GM12878 (cell line): ENCODE results near the gene AZU1. TPM values are rescaled to one million over a fixed set of nuclear protein-coding genes. Genes with fewer than 3 reads are reported as not detected.

ENCODE experiments used
- ATAC-seq: fragments of 200-7000 bp; cut with Tn5 transposase; 3 replicates; pipeline ENCODE4 v1.9.1; 2020; ENCODE audit warnings: mild to moderate bottlenecking, moderate library complexity
- BruUV-seq: library from RNA; stranded (reverse); fragments of 400-500 nt; replicated peaks from 2 replicates; lab custom pipeline; 2021; lab: Mats Ljungman, UMichigan
- CTCF ChIA-PET: fragments of 300-600 bp; sonication (Branson Sonifier 250); formaldehyde crosslinking; extraction: SDS; loops from one replicate; lab custom pipeline; 2021; ENCODE audit warnings: inconsistent platforms; lab: Yijun Ruan, JAX
- POLR2A ChIA-PET: fragments of 350-600 bp; formaldehyde crosslinking; extraction: SDS; loops from one replicate; lab custom pipeline; 2021; ENCODE audit warnings: inconsistent platforms; lab: Charles Lee
- RAD21 ChIA-PET: fragments of 300-600 bp; sonication (Branson Sonifier 250); formaldehyde crosslinking; loops from one replicate; lab custom pipeline; 2023; ENCODE audit warnings: antibody characterized with exemption; ENCODE audit not compliant: unreplicated experiment; lab: Charles Lee
- SMC1A ChIA-PET: fragments of 300-600 bp; sonication (Branson Sonifier 250); formaldehyde crosslinking; loops from one replicate; lab custom pipeline; 2023; ENCODE audit not compliant: unreplicated experiment, uncharacterized antibody; lab: Charles Lee
- DNase-seq: peaks from one replicate; pipeline ENCODE4 v3.0.0-alpha.2; 2011; ENCODE audit warnings: low read depth, low spot score
- FAIRE-seq: peaks from 3 replicates; lab custom pipeline; 2011; peaks lifted over from hg19 to GRCh38; lab: Jason Lieb, UNC
- H2AFZ ChIP-seq: 2 replicates; pipeline ENCODE4 v1.6.0; 2011; ENCODE audit warnings: low read depth, low read length, control low read depth; ENCODE audit not compliant: control insufficient read depth
- H3K27ac ChIP-seq: 2 replicates; pipeline ENCODE4 v1.5.1; 2011; ENCODE audit warnings: control low read depth; ENCODE audit not compliant: control insufficient read depth, insufficient read depth
- H3K27me3 ChIP-seq, 2 experiments: replicated peaks in 1 of 2; 2 replicates each; pipeline versions ENCODE4 v1.6.0 to v1.6.1; 2011; ENCODE audit warnings: low read length in 1 of 2; ENCODE audit not compliant: control insufficient read depth in 2 of 2, insufficient read depth in 2 of 2
- H3K36me3 ChIP-seq, 2 experiments: 2 replicates each; pipeline ENCODE4 v1.5.1; 2011; ENCODE audit warnings: low read length in 1 of 2; ENCODE audit not compliant: control insufficient read depth in 2 of 2, insufficient read depth in 2 of 2
- H3K4me1 ChIP-seq: 2 replicates; pipeline ENCODE4 v1.6.1; 2011; ENCODE audit warnings: mild to moderate bottlenecking, low read length, moderate library complexity, mixed read lengths; ENCODE audit not compliant: control insufficient read depth, insufficient read depth
- H3K4me2 ChIP-seq: 2 replicates; pipeline ENCODE4 v1.6.0; 2011; ENCODE audit warnings: control low read depth; ENCODE audit not compliant: control insufficient read depth, insufficient read depth
- H3K4me3 ChIP-seq: fragments of 200-600 bp; sonication (generic); 2 replicates; pipeline ENCODE4 v1.5.1; 2016
- H3K79me2 ChIP-seq: 2 replicates; pipeline ENCODE4 v1.6.0; 2011; ENCODE audit warnings: low read length; ENCODE audit not compliant: control insufficient read depth, insufficient read depth
- H3K9ac ChIP-seq: 2 replicates; pipeline ENCODE4 v1.8.0; 2011; ENCODE audit warnings: low read length, control low read depth, mixed read lengths; ENCODE audit not compliant: control insufficient read depth, insufficient read depth
- H3K9me3 ChIP-seq: replicated peaks from 3 replicates; pipeline ENCODE4 v1.5.1; 2011; ENCODE audit warnings: mild to moderate bottlenecking, low read length; ENCODE audit not compliant: control insufficient read depth, insufficient read depth
- H4K20me1 ChIP-seq: 2 replicates; pipeline ENCODE4 v1.6.0; 2011; ENCODE audit not compliant: control insufficient read depth, insufficient read depth
- BRCA1 ChIP-seq: IDR thresholded peaks from 2 replicates; pipeline ENCODE4 v1.6.1; 2011; ENCODE audit warnings: low read depth, low read length, improper control_type of control experiment
- LARP7 ChIP-seq: fragments of 450-650 bp; IDR thresholded peaks from 2 replicates; pipeline ENCODE4 v1.6.1; 2017; ENCODE audit warnings: mild to moderate bottlenecking
- POLR2A ChIP-seq: IDR thresholded peaks from 2 replicates; pipeline ENCODE4 v1.6.1; 2011; ENCODE audit warnings: low read depth, mild to moderate bottlenecking, low read length
- POLR2AphosphoS5 ChIP-seq: IDR thresholded peaks from 2 replicates; pipeline ENCODE4 v1.6.1; 2011; ENCODE audit warnings: mild to moderate bottlenecking, low read length, inconsistent platforms
- WGBS: methylation state at CpG from one replicate; pipeline ENCODE4 v1.1.6; 2016; ENCODE audit warnings: low lambda C conversion rate; ENCODE audit not compliant: insufficient replicate concordance, insufficient coverage; ENCODE audit errors: missing lambda C conversion rate; 5-methylcytosine and 5-hydroxymethylcytosine counted together
- in situ Hi-C: fragments of 300-500 bp; cut with MboI; formaldehyde crosslinking; loops from 9 replicates; pipeline ENCODE4 v1.14.3; 2018; ENCODE audit warnings: mixed read lengths
- intact Hi-C: fragments of 100-400 bp; cut with micrococcal nuclease; formaldehyde crosslinking; loops from one replicate; pipeline ENCODE4 v1.14.2; 2022; ENCODE audit not compliant: unreplicated experiment
- polyA plus RNA-seq, 11 experiments: library from polyadenylated mRNA; depleted of rRNA in 4 of 11; unstranded in 6 of 11; stranded (reverse) in 5 of 11; fragments of >200 nt; fragmentation: Nextera tagmentation in 4 of 11; fragmentation: Illumina TruSeq in 1 of 11; extraction: Ambion mirVana in 4 of 11; extraction: Trizol in 1 of 11; gene quantifications; 1 replicate in 1 of 11; 2 replicates in 10 of 11; pipeline versions ENCODE4 v1.2.1 to v1.2.3, GENCODE V29; 2011 to 2016; ENCODE audit warnings: inconsistent platforms in 2 of 11, missing spikeins in 2 of 11, low read depth in 1 of 11
- total RNA-seq, 4 experiments: library from RNA; depleted of rRNA in 3 of 4; stranded (reverse); fragments of >200 nt in 3 of 4; fragmentation: Illumina TruSeq in 1 of 4; extraction: Trizol in 1 of 4; gene quantifications; 2 replicates each; pipeline versions ENCODE4 v1.2.1 to v1.2.3, GENCODE V29; 2013 to 2021

Gene AZU1
- total and polyA plus RNA-seq, 10 of the 15 experiments (the other 5 are each of a cell fraction or from before 2014, with no cell fraction given) = not detected

- TF ChIP-seq POLR2AphosphoS5 (peak; percentile 29; the same call in 1 of the 2 replicates), POLR2A (no peak; the same call in 1 of the 2 replicates)
These were observed 23.0 kb upstream of the AZU1 start (continued) for GRCh38 chr19:804419-805165.

- no peak for ATAC-seq
- intact Hi-C loops (no loop called here), in situ Hi-C loops (no loop called here)
- no peak overlapping the region for H2AFZ ChIP-seq
- H3K27me3 ChIP-seq = no peaks in the 10 kb centered on the region
- H3K4me1 ChIP-seq = peaks cover 6% of the 10 kb centered on the region; the same call in 1 of the 2 replicates
- H4K20me1 ChIP-seq = peaks cover 25% of the 10 kb centered on the region
- FAIRE-seq = no peak
- DNase-seq = no peak
- ChIA-PET POLR2A (no interaction called here), CTCF (no interaction called here), RAD21 (no interaction called here), SMC1A (no interaction called here)
- no peak overlapping the region for H3K4me3 ChIP-seq
- no peak overlapping the region for H3K9ac ChIP-seq
- TF ChIP-seq BRCA1 = no peak
- TF ChIP-seq POLR2A = peak; percentile 43
- TF ChIP-seq LARP7 = no peak
- H3K36me3 ChIP-seq = peaks cover 24 to 75% of the 10 kb centered on the region in 2 experiments; a peak in 3 of 4 replicates
- peaks cover 45% of the 10 kb centered on the region for H3K79me2 ChIP-seq
- BruUV-seq = no TSS peak
- H3K9me3 ChIP-seq = no peaks in the 10 kb centered on the region
- H3K27ac ChIP-seq = no peak overlapping the region
- H3K4me2 ChIP-seq = no peak overlapping the region
- WGBS = 97% methylated on average over 31 of the region's 33 CpGs
These were observed 22.5 kb upstream of the AZU1 start for GRCh38 chr19:805166-805551.
